Upper lobe of left lung (tissue), 6 donors: Measurements from ENCODE around the gene PCDH18. TPM values are rescaled to one million over a fixed set of nuclear protein-coding genes. Genes with fewer than 3 reads are reported as not detected.
"Not testable (repeated sequence)": the region's sequence is repeated elsewhere in the genome, so short reads cannot be mapped to it uniquely, and the experiment has no call there.

Source experiments
- ATAC-seq, 2 donors: fragments of 200-7000 bp; cut with Tn5 transposase; one replicate each; pipeline ENCODE4 v1.9.1; 2022; ENCODE audit warnings: mild to moderate bottlenecking in 2 of 2, moderate library complexity in 2 of 2; ENCODE audit not compliant: low FRiP score in 2 of 2
- DNase-seq, 2 donors: peaks; one replicate each; pipeline ENCODE4 v3.0.0-alpha.2; 2019 to 2020
- H3K27ac ChIP-seq, 4 donors: fragments of 200-600 bp; sonication (generic); one replicate each; pipeline ENCODE4 v1.5.1; 2016 to 2019
- H3K27me3 ChIP-seq, 4 donors: fragments of 200-600 bp; sonication (generic); one replicate each; pipeline ENCODE4 v1.5.1; 2017 to 2019
- H3K36me3 ChIP-seq, 4 donors: fragments of 200-600 bp; sonication (generic); one replicate each; pipeline ENCODE4 v1.5.1; 2016 to 2019
- H3K4me1 ChIP-seq, 4 donors: fragments of 200-600 bp; sonication (generic); one replicate each; pipeline ENCODE4 v1.5.1; 2018 to 2019
- H3K4me3 ChIP-seq, 4 donors: fragments of 200-600 bp; sonication (generic); one replicate each; pipeline ENCODE4 v1.5.1; 2017 to 2019; ENCODE audit warnings: mild to moderate bottlenecking in 2 of 4, moderate library complexity in 1 of 4
- H3K9me3 ChIP-seq, 4 donors: fragments of 200-600 bp; sonication (generic); one replicate each; pipeline ENCODE4 v1.5.1; 2018 to 2019
- CTCF ChIP-seq, 6 experiments: fragments of 450-650 bp in 4 of 6; fragments of 200-600 bp in 2 of 6; sonication (generic) in 2 of 6; IDR thresholded peaks; one replicate each; pipeline ENCODE4 v1.5.1; 2016 to 2019; ENCODE audit warnings: antibody characterized with exemption in 6 of 6
- EP300 ChIP-seq, 4 donors: sonication (generic); formaldehyde crosslinking; IDR thresholded peaks; one replicate each; pipeline ENCODE4 v1.5.1; 2017; ENCODE audit warnings: antibody characterized with exemption in 4 of 4, control low read depth in 2 of 4
- POLR2A ChIP-seq, 4 donors: fragments of 450-650 bp; IDR thresholded peaks; one replicate each; pipeline ENCODE4 v1.5.1; 2016 to 2017; ENCODE audit warnings: antibody characterized with exemption in 4 of 4, mild to moderate bottlenecking in 2 of 4
- POLR2AphosphoS5 ChIP-seq, 2 donors: sonication (generic); formaldehyde crosslinking; IDR thresholded peaks; one replicate each; pipeline ENCODE4 v1.5.1; 2017; ENCODE audit warnings: antibody characterized with exemption in 2 of 2
- WGBS, 2 donors: methylation state at CpG; one replicate each; pipeline ENCODE4 v1.1.5; 2017 to 2018; 5-methylcytosine and 5-hydroxymethylcytosine counted together
- total RNA-seq, 6 donors: library from RNA; depleted of rRNA in 4 of 6; stranded (reverse); fragments of >200 nt in 4 of 6; gene quantifications; one replicate each; pipeline versions ENCODE4 v1.1.0 to v1.2.1, GENCODE V29; 2016 to 2021
- donor health status: DM: no; HTN: no; CAD: no; lungs with moderate emphysema.
- donor health status: DM: no; HTN: yes; CAD: no; lungs with severe emphysema.

Gene PCDH18
- total RNA-seq, 6 donors from 2014 or later, result 3.9 to 12.1 (median 4.5) TPM

DNA sequence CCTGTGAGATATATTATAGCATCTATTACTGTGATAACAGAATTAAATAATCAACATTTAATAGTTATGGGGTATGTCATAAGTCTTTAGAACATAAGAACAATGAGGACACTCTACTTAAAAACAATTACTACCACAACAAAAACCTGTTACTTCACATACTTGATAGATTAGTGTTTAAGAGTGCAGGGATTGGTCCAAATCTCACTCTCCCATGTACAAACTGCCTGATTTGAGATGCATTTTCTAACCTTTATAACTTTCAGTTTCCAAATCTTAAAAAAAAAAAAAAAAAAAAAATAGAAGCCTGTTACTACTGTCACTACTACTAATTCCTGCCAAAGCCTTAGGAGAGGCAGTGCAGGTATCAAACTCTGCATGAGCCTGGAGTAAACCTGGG lies 5.6 kb downstream of the PCDH18 start:
- Histone ChIP-seq H3K9me3 (no peaks in the 10 kb centered on the region), H3K27me3 (no peaks in the 10 kb centered on the region), H3K36me3 (no peaks in the 10 kb centered on the region), H3K27ac (no peak overlapping the region), H3K4me1 (peaks cover 0 to 7% (median under 1%) of the 10 kb centered on the region in 4 donors), H3K4me3 (no peak overlapping the region)
- ATAC-seq (no peak), DNase-seq (no peak)
- TF ChIP-seq POLR2AphosphoS5 (IDR thresholded peaks at IDR 0.05) (no peak), POLR2A (IDR thresholded peaks at IDR 0.05) (no peak), CTCF (IDR thresholded peaks at IDR 0.05) (no peak), EP300 (IDR thresholded peaks at IDR 0.05) (no peak)

DNA sequence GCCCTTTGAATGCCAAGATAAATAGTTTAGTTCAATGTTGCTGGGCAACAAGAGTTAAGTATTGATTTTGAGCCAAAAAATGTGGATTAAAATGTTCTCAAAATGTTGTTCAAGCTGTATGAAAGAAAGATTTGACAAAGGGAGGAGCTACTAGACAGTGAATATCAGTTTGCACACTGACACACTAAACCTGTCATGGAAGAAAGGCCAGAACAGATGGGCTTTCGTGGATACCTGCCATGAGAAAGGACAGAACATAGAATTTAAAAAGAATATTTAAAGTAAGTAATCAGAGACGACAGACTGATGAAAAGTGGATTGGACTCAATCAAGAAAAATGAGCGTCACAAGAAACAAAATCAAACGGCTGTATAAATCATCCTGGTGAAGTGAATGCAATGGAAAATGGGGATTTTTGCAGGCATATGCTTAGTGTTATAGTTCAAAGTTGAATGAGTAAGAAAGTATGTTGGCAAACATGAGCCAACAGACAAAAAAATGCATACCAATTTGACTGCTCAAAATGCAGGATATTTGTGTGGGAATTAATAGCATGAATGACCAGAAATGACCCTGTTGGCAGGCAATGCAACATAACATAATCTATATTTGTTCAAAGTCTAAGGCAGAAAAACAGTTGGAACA lies 7.4 kb downstream of the PCDH18 start:
- H3K27me3 ChIP-seq, result no peaks in the 10 kb centered on the region
- H3K4me3 ChIP-seq, result no peak overlapping the region
- H3K9me3 ChIP-seq, result no peaks in the 10 kb centered on the region
- TF ChIP-seq EP300 (IDR thresholded peaks at IDR 0.05), result no peak
- TF ChIP-seq POLR2A (IDR thresholded peaks at IDR 0.05), result no peak
- TF ChIP-seq CTCF (IDR thresholded peaks at IDR 0.05), result no peak
- no peak for TF ChIP-seq POLR2AphosphoS5 (IDR thresholded peaks at IDR 0.05)
- no peaks in the 10 kb centered on the region for H3K4me1 ChIP-seq
- 61 to 73% methylated on average over 4 of the region's 4 CpGs for WGBS, 2 donors
- ATAC-seq (no peak), DNase-seq (no peak)
- H3K36me3 ChIP-seq, result peaks cover 0 to 5% (median 2%) of the 10 kb centered on the region in 4 donors
- H3K27ac ChIP-seq, result no peak overlapping the region

DNA sequence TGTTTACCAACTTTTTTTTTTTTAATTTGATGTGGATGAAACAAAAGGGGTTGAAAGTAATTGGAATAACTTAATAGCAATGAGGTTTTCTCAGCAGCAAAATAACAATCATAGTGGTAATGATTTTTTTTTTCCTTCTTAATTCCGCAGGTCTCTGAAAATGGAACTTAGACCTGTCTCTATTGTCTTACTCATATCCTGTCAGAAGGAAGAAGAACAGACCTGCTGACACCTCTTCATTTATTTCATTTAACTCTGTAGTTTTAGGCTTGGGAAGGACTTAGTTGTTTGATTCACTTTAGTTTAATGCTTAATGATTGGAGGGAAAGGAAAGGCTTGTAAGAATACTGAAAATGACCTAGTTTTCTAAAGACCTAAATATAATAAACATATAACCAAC lies 9.0 kb downstream of the PCDH18 start:
- 59 to 64% methylated on average over 1 of the region's 1 CpG for WGBS, 2 donors
- Histone ChIP-seq H3K4me1 (peaks cover 0 to 4% (median 0%) of the 10 kb centered on the region in 4 donors), H3K27me3 (no peaks in the 10 kb centered on the region), H3K36me3 (peaks cover 0 to 5% (median 2%) of the 10 kb centered on the region in 4 donors), H3K4me3 (no peak overlapping the region), H3K27ac (no peak overlapping the region), H3K9me3 (no peaks in the 10 kb centered on the region)
- TF ChIP-seq POLR2A (IDR thresholded peaks at IDR 0.05), result no peak
- TF ChIP-seq CTCF (IDR thresholded peaks at IDR 0.05), result no peak
- TF ChIP-seq EP300 (IDR thresholded peaks at IDR 0.05), result no peak
- no peak for TF ChIP-seq POLR2AphosphoS5 (IDR thresholded peaks at IDR 0.05)
- DNase-seq, result no peak
- ATAC-seq, result no peak

GRCh38 chr4:137521053-137521452 lies 11.2 kb downstream of the PCDH18 start:
- TF ChIP-seq EP300 (IDR thresholded peaks at IDR 0.05) (no peak), POLR2AphosphoS5 (IDR thresholded peaks at IDR 0.05) (no peak), POLR2A (IDR thresholded peaks at IDR 0.05) (no peak), CTCF (IDR thresholded peaks at IDR 0.05) (no peak)
- H3K4me3 ChIP-seq, result no peak overlapping the region
- H3K27me3 ChIP-seq, result no peaks in the 10 kb centered on the region
- ATAC-seq, result no peak
- WGBS, 2 donors, result 85 to 91% methylated on average over 8 to 9 of the region's 9 CpGs
- H3K27ac ChIP-seq, result no peak overlapping the region
- H3K9me3 ChIP-seq, result no peaks in the 10 kb centered on the region
- H3K36me3 ChIP-seq, result peaks cover 0 to 5% (median 2%) of the 10 kb centered on the region in 4 donors
- no peak for DNase-seq
- peaks cover 0 to 4% (median 0%) of the 10 kb centered on the region in 4 donors for H3K4me1 ChIP-seq

DNA sequence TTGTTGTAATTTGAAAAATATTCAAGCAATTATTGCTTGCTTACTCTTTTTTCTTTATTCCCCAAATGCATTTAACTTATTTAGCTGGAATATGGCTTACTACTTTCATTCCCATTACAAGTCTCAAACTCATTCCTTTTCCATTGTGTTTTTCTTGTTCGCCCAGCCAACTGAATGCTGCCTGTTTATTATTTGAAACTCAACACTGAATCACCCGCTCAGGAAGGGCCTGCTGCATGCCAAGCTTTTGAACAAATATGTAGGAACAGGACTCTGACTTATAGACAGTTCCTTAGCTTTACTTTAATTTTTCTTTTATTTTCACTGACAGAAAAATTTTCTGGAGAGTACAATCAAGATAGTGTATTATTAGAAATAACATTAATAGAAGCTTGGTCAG lies 12.9 kb downstream of the PCDH18 start:
- Histone ChIP-seq H3K9me3 (no peaks in the 10 kb centered on the region), H3K4me1 (peaks cover 0 to 4% (median 0%) of the 10 kb centered on the region in 4 donors), H3K27ac (peak overlapping the region in 1 of 4 donors; percentile 35), H3K4me3 (no peak overlapping the region), H3K27me3 (no peaks in the 10 kb centered on the region), H3K36me3 (peaks cover 0 to 5% (median 2%) of the 10 kb centered on the region in 4 donors)
- DNase-seq (no peak), ATAC-seq (no peak)
- 40% methylated on average over 2 of the region's 2 CpGs for WGBS, 2 donors
- TF ChIP-seq CTCF (IDR thresholded peaks at IDR 0.05), result no peak
- no peak for TF ChIP-seq POLR2A (IDR thresholded peaks at IDR 0.05)
- no peak for TF ChIP-seq POLR2AphosphoS5 (IDR thresholded peaks at IDR 0.05)
- no peak for TF ChIP-seq EP300 (IDR thresholded peaks at IDR 0.05)

- not testable (repeated sequence) for H3K27me3 ChIP-seq, ATAC-seq
- WGBS, 2 donors, result 86 to 98% methylated on average over 3 of the region's 3 CpGs
Observed at GRCh38 chr4:137517323-137517722, 15.0 kb downstream of the PCDH18 start.

More at GRCh38 chr4:137517323-137517722, 15.0 kb downstream of the PCDH18 start:
- not testable (repeated sequence) for DNase-seq, H3K4me1 ChIP-seq, H3K9me3 ChIP-seq, H3K36me3 ChIP-seq, H3K27ac ChIP-seq, H3K4me3 ChIP-seq
